SK-N-MC (cell line): ENCODE data around the gene RP9.

ENCODE experiments used
- EZH2 ChIP-seq: fragments of 200-600 bp; sonication (generic); IDR thresholded peaks from one replicate; pipeline ENCODE4 v1.6.1; 2017; ENCODE audit warnings: antibody characterized with exemption
- POLR2AphosphoS5 ChIP-seq: IDR thresholded peaks from 2 replicates; pipeline ENCODE4 v1.6.1; 2012; ENCODE audit warnings: mild to moderate bottlenecking, low read depth, low read length, borderline replicate concordance

GRCh38 chr7:33093266-33093665 is 15.9 kb downstream of the RP9 start:
- TF ChIP-seq EZH2: no peak
- TF ChIP-seq POLR2AphosphoS5: no peak
